Upper lobe of left lung (tissue), 6 donors: Measurements from ENCODE around the gene GOSR2. TPM values are rescaled to one million over a fixed set of nuclear protein-coding genes. Genes with fewer than 3 reads are reported as not detected.
"Not testable (repeated sequence)": the region's sequence is repeated elsewhere in the genome, so short reads cannot be mapped to it uniquely, and the experiment has no call there.

Experiments
- ATAC-seq, 2 donors: fragments of 200-7000 bp; cut with Tn5 transposase; one replicate each; pipeline ENCODE4 v1.9.1; 2022; ENCODE audit warnings: mild to moderate bottlenecking in 2 of 2, moderate library complexity in 2 of 2; ENCODE audit not compliant: low FRiP score in 2 of 2
- DNase-seq, 2 donors: peaks; one replicate each; pipeline ENCODE4 v3.0.0-alpha.2; 2019 to 2020
- H3K27ac ChIP-seq, 4 donors: fragments of 200-600 bp; sonication (generic); one replicate each; pipeline ENCODE4 v1.5.1; 2016 to 2019
- H3K27me3 ChIP-seq, 4 donors: fragments of 200-600 bp; sonication (generic); one replicate each; pipeline ENCODE4 v1.5.1; 2017 to 2019
- H3K36me3 ChIP-seq, 4 donors: fragments of 200-600 bp; sonication (generic); one replicate each; pipeline ENCODE4 v1.5.1; 2016 to 2019
- H3K4me1 ChIP-seq, 4 donors: fragments of 200-600 bp; sonication (generic); one replicate each; pipeline ENCODE4 v1.5.1; 2018 to 2019
- H3K4me3 ChIP-seq, 4 donors: fragments of 200-600 bp; sonication (generic); one replicate each; pipeline ENCODE4 v1.5.1; 2017 to 2019; ENCODE audit warnings: mild to moderate bottlenecking in 2 of 4, moderate library complexity in 1 of 4
- H3K9me3 ChIP-seq, 4 donors: fragments of 200-600 bp; sonication (generic); one replicate each; pipeline ENCODE4 v1.5.1; 2018 to 2019
- CTCF ChIP-seq, 6 experiments: fragments of 450-650 bp in 4 of 6; fragments of 200-600 bp in 2 of 6; sonication (generic) in 2 of 6; IDR thresholded peaks; one replicate each; pipeline ENCODE4 v1.5.1; 2016 to 2019; ENCODE audit warnings: antibody characterized with exemption in 6 of 6
- EP300 ChIP-seq, 4 donors: sonication (generic); formaldehyde crosslinking; IDR thresholded peaks; one replicate each; pipeline ENCODE4 v1.5.1; 2017; ENCODE audit warnings: antibody characterized with exemption in 4 of 4, control low read depth in 2 of 4
- POLR2A ChIP-seq, 4 donors: fragments of 450-650 bp; IDR thresholded peaks; one replicate each; pipeline ENCODE4 v1.5.1; 2016 to 2017; ENCODE audit warnings: antibody characterized with exemption in 4 of 4, mild to moderate bottlenecking in 2 of 4
- POLR2AphosphoS5 ChIP-seq, 2 donors: sonication (generic); formaldehyde crosslinking; IDR thresholded peaks; one replicate each; pipeline ENCODE4 v1.5.1; 2017; ENCODE audit warnings: antibody characterized with exemption in 2 of 2
- WGBS, 2 donors: methylation state at CpG; one replicate each; pipeline ENCODE4 v1.1.5; 2017 to 2018; 5-methylcytosine and 5-hydroxymethylcytosine counted together
- total RNA-seq, 6 donors: library from RNA; depleted of rRNA in 4 of 6; stranded (reverse); fragments of >200 nt in 4 of 6; gene quantifications; one replicate each; pipeline versions ENCODE4 v1.1.0 to v1.2.1, GENCODE V29; 2016 to 2021
- donor health status: DM: no; HTN: no; CAD: no; lungs with moderate emphysema.
- donor health status: DM: no; HTN: yes; CAD: no; lungs with severe emphysema.

Gene GOSR2
- total RNA-seq, 6 donors from 2014 or later: 40.3 to 79.6 (median 50.8) TPM

- DNase-seq (no peak), ATAC-seq (no peak)
- Histone ChIP-seq H3K4me3 (no peak overlapping the region), H3K36me3 (no peaks in the 10 kb centered on the region), H3K27ac (no peak overlapping the region), H3K27me3 (no peaks in the 10 kb centered on the region), H3K4me1 (peaks cover 0 to 4% (median 0%) of the 10 kb centered on the region in 4 donors), H3K9me3 (no peaks in the 10 kb centered on the region)
- TF ChIP-seq POLR2A (IDR thresholded peaks at IDR 0.05) (no peak), EP300 (IDR thresholded peaks at IDR 0.05) (no peak), POLR2AphosphoS5 (IDR thresholded peaks at IDR 0.05) (no peak), CTCF (IDR thresholded peaks at IDR 0.05) (no peak)
- 77 to 84% methylated on average over 4 of the region's 4 CpGs for WGBS, 2 donors
Measured at GRCh38 chr17:46917516-46917915, 5.4 kb upstream of the GOSR2 start.

GRCh38 chr17:46921962-46922361, 998 bp upstream of the GOSR2 start:
- peak overlapping the region in 2 of 4 donors; percentile 86 to 95 for H3K4me3 ChIP-seq
- not testable (repeated sequence) for DNase-seq, ATAC-seq, H3K9me3 ChIP-seq, H3K36me3 ChIP-seq, H3K27me3 ChIP-seq
- H3K27ac ChIP-seq: peak overlapping the region in 1 of 4 donors; percentile 98
- peaks cover 20 to 35% (median 28%) of the 10 kb centered on the region in 4 donors for H3K4me1 ChIP-seq
- 66 to 76% methylated on average over 4 of the region's 4 CpGs for WGBS, 2 donors

- H3K9me3 ChIP-seq: no peaks in the 10 kb centered on the region
- 1% methylated on average over 6 of the region's 6 CpGs for WGBS, 2 donors
- peak overlapping the region; percentile 60 to 95 (median 80) for H3K4me3 ChIP-seq
- TF ChIP-seq CTCF (IDR thresholded peaks at IDR 0.05) (no peak), POLR2AphosphoS5 (IDR thresholded peaks at IDR 0.05) (no peak), EP300 (IDR thresholded peaks at IDR 0.05) (no peak), POLR2A (IDR thresholded peaks at IDR 0.05) (no peak)
- no peaks in the 10 kb centered on the region for H3K36me3 ChIP-seq
- peaks cover 20 to 36% (median 29%) of the 10 kb centered on the region in 4 donors for H3K4me1 ChIP-seq
- peak overlapping the region; percentile 92 to 98 (median 95) for H3K27ac ChIP-seq
- DNase-seq: no peak
- peak in 1 of 2 donors; percentile 39 for ATAC-seq
- H3K27me3 ChIP-seq: no peaks in the 10 kb centered on the region
Measured at GRCh38 chr17:46922487-46922803, 515 bp upstream of the GOSR2 start.

DNA sequence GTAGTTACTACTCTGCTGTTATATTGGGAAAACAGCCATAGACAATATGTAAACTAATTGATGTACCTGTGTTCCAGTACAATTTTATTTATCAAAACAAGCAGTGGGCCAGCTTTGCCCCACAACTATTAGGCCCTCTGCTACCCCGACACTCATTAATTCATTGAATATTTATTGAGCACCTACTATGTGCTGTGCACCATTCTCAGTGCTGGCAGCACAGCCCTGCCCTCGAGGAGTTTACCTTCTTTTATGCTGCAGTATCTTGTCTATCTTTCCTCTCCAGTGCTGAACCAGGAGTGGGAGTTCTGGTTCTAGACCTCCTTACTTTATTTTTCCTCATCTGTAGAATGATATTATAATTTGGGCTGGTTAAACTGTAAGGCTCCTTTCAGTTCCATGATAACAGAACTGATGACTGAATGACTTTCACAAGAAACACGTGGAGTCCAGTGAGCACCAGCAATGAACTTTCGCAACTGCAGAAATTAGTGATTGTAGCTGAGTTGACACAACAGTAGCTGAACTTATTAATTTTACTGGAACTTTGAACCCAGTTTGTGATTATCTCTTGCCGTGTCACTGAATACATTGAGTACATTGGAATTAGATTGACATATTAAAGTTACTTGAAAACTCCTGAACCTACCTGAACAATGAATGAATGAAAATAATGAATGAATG, 2.4 kb downstream of the GOSR2 start:
- no peak overlapping the region for H3K4me3 ChIP-seq
- H3K36me3 ChIP-seq: peaks cover 4 to 11% (median 5%) of the 10 kb centered on the region in 4 donors
- DNase-seq (no peak), ATAC-seq (no peak)
- peaks cover 31 to 56% (median 45%) of the 10 kb centered on the region in 4 donors for H3K4me1 ChIP-seq
- 77 to 83% methylated on average over 5 of the region's 5 CpGs for WGBS, 2 donors
- H3K27ac ChIP-seq: no peak overlapping the region
- no peaks in the 10 kb centered on the region for H3K27me3 ChIP-seq
- no peaks in the 10 kb centered on the region for H3K9me3 ChIP-seq
- TF ChIP-seq CTCF (IDR thresholded peaks at IDR 0.05): no peak

DNA sequence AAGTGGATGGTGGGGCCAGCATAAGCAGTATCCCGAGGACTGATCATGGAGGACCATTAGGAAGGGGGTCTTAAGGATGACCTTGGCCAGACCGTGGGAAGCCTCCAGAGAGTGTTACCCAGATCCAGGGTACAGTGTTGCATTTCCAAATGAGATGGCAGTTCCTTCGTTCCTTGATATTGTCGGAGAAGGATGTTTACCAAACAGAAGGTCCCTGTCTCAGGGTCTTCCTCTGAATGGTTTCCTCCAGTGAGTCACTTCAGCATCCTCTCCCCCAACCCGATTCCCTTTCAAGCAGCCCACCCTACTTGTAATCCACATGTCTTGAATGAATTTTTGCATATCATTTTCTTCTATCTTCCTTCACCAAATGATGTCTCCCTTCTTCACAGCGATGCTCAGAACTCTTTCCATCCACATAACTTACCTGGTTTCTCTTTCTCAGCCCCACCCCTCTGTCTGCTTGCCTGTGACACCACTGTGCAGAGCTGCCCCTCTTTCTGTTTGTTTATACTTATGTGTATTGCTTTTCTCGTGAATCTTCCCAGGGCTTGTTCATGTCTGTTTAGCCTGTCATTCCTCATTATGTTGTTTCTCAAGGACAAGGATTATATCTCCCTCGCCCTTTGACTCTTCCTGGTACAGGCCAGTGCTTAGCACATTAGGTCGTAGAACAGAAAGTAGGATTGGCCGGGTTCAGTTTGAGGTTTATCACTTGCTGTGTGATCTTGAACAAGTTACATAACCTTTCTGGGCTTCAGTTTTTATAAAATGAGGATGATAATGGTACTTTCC, 5.7 kb downstream of the GOSR2 start:
- peaks cover 31 to 54% (median 42%) of the 10 kb centered on the region in 4 donors for H3K4me1 ChIP-seq
- H3K27me3 ChIP-seq: no peaks in the 10 kb centered on the region
- no peaks in the 10 kb centered on the region for H3K9me3 ChIP-seq
- H3K27ac ChIP-seq: peak overlapping the region in 2 of 4 donors; percentile 65 to 67
- no peak overlapping the region for H3K4me3 ChIP-seq
- DNase-seq (no peak), ATAC-seq (no peak)
- TF ChIP-seq POLR2AphosphoS5 (IDR thresholded peaks at IDR 0.05) (no peak), EP300 (IDR thresholded peaks at IDR 0.05) (no peak), POLR2A (IDR thresholded peaks at IDR 0.05) (no peak), CTCF (IDR thresholded peaks at IDR 0.05) (no peak)
- H3K36me3 ChIP-seq: peaks cover 31 to 45% (median 36%) of the 10 kb centered on the region in 4 donors
- WGBS, 2 donors: 69 to 73% methylated on average over 10 of the region's 10 CpGs
